GM19240 (cell line): ENCODE results near the gene ELL3.
"Not testable (repeated sequence)": the region's sequence is repeated elsewhere in the genome, so short reads cannot be mapped to it uniquely, and the experiment has no call there.

Experiments
- DNase-seq: peaks from one replicate; pipeline ENCODE4 v3.0.0; 2011; ENCODE audit warnings: low spot score; ENCODE audit not compliant: insufficient read length

Gene ELL3, protein sequence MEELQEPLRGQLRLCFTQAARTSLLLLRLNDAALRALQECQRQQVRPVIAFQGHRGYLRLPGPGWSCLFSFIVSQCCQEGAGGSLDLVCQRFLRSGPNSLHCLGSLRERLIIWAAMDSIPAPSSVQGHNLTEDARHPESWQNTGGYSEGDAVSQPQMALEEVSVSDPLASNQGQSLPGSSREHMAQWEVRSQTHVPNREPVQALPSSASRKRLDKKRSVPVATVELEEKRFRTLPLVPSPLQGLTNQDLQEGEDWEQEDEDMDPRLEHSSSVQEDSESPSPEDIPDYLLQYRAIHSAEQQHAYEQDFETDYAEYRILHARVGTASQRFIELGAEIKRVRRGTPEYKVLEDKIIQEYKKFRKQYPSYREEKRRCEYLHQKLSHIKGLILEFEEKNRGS

DNA sequence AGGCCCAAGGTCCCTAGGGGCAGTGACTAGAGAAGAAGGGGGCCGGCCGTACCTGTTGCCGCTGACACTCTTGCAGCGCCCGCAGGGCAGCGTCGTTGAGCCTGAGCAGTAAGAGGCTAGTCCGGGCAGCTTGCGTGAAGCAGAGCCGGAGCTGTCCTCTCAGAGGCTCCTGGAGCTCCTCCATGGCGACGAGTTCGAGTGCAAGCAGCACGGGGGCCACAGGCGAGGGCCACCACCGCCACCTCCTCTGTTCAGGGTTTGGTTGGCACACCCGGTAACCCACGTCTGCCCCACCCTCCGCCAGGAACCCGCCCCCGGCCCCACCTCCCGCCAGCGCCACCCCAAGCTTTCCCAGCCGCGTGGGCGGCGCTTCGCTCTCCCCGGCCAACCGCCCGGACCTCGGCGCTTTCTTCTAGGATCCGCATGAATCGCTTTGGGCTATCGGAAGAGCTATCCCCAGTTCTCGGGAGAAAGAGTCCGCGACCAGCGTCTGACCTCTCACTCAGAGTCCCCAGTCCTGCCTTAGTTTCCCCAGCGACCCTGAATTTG, at the start of gene ELL3:
Gene ELL3 (minus strand): TSS at position 249 of the 549 bp plus-strand sequence. CDS start 65 bp downstream, at position 184.
- no peak for DNase-seq

DNA sequence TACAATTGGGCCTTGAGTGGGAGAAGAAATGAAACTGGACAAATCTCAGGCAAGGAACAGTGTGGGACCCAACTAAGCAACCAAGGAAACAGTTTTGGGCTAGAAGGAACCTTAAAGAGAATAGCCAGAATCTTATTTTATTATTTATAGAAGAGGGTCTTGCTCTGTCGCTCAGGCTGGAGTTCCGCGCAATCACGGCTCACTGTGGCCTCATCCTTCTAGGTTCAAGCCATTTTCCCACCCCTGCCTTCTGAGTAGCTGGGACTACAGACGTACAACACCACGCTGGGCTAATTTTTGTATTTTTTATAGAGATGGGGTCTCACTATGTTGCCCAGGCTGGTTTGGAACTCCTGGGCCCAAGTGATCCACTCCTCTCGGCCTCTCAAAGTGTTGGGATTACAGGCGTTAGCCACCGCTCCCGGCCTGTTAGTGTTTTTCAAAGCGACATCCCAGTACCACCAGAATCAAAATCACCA, 49.3 kb upstream of the ELL3 start:
- no peak for DNase-seq

DNA sequence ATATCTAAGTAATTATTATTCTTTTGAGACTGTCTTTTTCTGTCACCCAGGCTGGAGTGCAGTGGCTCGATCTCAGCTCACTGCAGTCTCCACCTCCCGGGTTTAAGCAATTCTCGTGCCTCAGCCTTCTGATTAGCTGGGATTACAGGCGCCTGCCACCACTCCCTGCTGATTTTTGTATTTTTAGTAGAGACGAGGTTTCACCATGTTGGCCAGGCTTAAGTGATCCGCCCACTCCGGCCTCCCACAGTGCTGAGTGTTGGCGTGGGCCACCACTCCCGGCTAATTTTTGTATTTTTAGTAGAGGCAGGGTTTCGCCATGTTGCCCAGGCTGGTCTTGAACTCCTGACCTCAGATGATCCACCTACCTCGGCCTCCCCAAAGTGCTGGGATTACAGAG, 48.5 kb upstream of the ELL3 start:
- not testable (repeated sequence) for DNase-seq

DNA sequence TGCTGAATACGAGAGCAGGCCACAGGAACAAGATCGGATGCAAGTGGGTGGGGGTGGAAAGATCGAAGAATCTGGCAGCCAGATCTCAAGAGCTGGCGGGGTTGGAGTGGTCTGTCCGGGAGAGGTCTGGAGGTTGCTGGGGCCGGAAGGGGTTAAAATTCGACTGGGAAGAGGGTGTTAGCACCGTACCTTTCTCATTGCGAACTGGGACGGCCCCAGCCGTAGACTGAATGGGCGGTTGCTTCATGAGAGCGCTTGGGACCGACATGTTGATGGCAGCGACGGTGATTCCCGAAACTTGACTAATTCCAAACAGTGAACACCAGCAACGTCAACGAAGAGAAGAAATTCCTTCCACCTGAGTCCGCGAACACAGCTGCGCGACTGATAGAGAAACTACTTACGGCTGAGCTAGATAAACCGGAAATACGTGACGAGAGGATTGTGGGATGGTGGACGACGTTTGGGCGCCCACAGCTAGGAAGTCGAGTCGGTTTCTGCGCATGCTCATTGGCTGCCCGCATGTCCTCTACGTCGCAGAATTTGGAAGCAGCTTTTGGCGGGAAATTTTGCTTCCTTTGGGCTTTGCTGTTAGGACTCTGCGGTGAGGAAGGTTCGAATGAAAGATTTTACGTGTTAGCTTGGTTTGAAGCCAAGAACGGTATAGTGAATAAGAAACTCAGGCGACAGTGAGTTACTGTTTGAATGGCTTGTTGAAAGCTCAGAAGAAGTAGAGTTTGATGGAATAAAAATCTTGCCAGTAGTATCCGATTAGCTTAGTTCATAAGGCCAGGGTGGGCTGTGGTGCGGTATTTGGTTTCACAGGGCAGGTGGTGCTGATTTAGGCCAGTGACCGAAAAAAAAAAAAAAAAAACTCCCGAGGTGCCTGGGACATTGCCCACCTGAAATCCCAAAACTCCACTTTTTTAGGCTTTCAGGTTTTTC, 47.8 kb upstream of the ELL3 start, which contains the start of gene MFAP1:
Gene MFAP1 (minus strand): TSS at position 389 of the 945 bp plus-strand sequence. CDS start 121 bp downstream, at position 268.
- DNase-seq: peak; percentile 92

DNA sequence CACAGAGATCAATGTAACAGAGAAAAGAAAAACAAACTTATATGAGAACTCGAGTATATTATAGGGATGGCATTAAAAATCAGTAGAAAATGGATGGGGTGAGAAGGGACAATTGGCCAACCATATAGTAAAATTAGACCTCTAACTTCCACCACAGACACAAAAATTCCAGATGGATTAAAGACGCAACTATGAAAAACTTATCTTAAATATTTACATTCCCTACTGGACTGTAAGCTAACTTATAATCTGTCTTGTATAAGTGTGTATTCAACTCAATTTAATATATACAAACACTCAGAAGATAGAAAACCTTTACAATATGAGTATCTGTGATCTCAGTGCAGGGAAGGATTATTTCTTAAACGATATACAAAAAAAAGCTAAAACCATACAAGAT, 44.7 kb upstream of the ELL3 start:
- DNase-seq: no peak

DNA sequence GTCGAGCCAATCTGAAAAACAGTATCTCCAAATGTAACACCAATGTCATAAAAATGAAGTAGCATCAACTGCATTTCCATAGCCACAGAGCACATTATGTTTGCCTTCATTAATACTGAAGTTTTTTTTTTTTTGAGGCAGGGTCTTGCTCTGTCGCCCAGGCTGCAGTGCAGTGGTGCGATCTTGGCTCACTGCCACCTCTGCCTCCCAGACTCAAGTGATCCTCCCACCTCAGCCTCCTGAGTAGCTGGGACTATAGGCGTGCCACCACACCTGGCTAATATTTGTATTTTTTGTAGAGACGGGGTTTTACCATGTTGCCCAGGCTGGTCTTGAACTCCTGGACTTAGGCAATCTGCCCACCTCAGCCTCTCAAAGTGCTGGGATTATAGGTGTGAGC, 38.3 kb upstream of the ELL3 start:
- not testable (repeated sequence) for DNase-seq

DNA sequence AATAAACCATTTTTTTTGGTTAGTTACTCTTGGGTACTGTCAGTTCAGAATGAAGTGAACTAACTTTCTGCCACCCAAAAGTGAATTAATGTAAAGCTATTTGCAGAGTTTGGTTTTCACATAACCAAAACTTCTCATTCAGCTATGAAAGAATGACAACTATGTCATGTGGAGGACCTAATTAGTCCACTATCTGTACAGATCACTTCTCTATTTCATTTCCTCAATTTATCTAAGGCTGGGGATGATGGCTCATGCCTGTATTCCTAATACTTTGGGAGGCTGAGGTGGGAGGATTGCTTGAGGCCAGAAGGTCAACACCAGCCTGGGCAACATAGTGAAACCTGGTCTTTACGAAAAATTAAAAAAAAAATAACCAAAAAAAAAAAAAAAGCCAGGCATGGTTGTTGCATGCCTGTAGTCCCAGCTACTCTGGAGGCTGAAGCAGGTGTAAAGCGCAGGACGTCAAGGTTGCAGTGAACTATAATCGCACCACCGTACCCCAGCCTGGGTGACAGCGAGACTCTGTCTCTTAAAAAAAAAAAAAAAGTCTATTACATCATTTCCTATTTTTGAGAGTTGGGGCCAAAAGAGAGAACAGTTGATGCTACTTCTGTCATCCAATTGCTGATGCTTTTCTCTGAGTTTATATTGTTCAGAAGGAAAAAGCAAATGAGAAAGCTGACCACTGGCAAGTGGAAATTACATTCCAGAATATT, 32.4 kb upstream of the ELL3 start:
- DNase-seq: no peak

DNA sequence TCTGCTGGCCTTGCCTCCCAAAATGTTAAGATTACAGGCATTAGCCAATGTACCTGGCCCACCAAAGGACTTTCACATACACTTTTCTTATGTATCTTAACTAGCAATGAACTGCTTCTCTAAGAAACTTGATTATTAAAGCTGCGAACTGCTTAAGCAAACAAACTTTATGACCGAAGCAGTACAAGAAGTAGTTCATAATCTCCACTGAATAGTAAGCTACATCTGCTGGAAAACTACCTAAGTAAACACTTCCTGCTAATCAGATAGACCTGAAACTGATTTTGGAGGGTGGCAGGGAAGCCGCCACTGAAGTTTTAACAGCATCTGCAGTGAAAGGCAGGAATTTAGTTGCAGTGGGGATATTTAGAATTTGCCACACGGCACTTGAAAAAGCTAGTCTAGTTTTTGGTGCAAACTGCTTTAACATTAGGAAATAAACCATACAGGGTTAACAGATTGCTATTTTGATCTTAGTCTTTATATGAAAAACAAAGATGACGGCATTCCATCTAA, 31.7 kb upstream of the ELL3 start:
- DNase-seq: no peak

DNA sequence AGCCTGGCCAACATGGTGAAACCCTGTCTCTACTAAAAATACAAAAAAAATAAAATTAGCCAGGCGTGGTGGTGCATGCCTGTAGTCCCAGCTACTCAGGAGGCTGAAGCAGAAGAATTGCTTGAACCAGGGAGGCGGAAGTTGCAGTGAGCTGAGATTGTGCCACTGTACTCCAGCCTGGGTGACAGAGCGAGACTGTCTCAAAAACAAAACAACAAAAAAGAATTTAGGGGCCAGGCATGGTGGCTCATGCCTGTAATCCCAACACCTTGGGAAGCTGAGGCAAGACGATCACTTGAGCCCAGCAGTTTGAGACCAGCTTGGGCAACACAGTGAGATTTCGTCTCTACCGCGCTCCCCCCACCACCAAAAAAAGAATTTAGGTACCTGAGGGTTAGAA, 25.9 kb upstream of the ELL3 start:
- DNase-seq: not testable (repeated sequence)

DNA sequence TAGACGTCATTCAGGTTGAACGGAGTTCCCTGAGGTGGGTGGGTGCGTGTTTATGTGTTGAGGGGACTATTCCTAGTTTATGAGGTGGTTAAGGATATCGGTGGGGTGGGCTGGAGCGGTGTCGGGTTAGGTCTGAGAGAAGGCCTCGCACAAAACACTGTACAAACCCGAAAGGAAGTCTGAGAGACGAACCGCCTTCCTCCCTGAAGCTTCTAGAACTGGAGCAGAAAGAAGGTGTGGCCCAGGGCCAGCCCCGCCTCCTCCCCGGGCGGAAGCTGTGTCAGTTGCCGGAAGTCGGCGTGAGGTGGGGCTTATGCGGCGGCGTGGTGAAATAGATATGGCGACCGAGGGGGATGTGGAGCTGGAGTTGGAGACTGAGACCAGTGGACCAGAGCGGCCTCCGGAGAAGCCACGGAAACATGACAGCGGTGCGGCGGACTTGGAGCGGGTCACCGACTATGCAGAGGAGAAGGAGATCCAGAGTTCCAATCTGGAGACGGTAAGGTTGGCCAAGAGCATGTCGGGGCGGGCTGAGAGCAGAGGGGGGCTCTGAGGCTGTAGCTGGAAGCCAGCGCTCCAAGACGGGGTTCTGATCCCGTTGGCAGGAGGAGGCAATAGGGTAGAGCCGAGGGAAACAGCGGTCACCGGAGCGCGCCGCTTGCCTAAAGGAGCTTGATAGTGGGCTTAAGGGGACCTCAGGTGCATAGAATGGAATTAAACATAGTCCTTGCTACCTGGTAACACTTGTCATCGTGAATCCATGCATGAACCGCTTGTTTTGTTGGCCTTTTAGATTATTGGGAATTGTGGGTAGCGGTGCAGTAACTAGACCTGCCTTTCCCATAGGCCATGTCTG, 23.7 kb upstream of the ELL3 start, which contains the start of gene HYPK:
Gene HYPK (plus strand): TSS at position 314 of the 856 bp plus-strand sequence. CDS start 24 bp downstream, at position 338.
- DNase-seq: peak; percentile 51

DNA sequence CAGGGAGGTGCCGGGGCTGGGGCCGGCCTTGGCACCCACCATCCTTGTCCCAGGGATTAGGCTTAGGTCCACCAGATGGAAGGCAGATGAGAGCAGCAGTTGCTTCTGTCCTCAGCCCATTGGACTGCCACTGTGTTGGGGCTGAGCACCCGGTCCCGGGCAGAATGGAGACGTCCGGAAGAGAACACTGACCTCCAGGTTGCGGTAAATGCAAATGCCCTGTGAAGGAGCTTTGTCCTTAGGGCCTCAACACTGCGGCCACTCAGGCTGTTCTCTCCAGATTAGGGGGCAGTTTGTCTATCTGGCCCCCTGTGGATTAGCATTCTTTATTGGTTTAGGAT, 23.1 kb upstream of the ELL3 start, which contains the start of gene SERINC4:
Gene SERINC4 (minus strand): TSS at position 276 of the 341 bp plus-strand sequence. CDS start 234 bp downstream, at position 42.
- DNase-seq: no peak

DNA sequence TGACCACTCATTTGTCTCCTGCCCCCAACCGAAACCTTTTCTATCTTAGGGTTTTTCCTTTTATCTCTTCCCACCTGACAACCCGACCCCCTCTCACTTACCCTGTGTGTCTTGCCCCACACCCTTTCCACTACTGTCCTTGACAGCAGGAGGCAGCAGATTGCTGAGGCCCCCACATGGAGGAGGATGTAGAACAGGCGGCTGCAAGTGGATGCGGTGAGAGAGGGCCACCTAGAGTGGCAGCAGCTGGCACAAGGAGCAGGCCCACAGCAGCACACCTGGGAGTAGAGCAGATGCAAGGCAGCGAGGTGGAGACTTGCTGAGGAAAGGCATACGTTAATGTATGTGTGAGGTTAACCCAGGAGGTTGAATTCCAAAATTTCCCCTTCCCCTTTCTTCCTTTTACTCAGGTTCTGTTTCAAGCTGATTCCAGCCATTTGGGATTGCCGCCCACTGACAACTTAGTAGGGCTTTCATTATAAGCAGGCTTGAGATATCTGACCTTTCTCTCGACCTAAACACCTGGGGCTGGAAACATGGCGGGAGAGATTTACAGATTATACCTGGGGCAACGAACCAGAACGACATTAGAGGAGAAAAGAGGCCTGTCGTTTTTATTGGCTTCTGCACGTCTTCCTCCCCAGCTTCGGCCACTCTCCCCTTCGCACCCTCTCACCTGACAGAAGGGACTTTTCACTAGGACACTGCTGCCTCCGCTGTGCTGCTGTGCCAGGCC, 22.6 kb upstream of the ELL3 start:
- DNase-seq: no peak

DNA sequence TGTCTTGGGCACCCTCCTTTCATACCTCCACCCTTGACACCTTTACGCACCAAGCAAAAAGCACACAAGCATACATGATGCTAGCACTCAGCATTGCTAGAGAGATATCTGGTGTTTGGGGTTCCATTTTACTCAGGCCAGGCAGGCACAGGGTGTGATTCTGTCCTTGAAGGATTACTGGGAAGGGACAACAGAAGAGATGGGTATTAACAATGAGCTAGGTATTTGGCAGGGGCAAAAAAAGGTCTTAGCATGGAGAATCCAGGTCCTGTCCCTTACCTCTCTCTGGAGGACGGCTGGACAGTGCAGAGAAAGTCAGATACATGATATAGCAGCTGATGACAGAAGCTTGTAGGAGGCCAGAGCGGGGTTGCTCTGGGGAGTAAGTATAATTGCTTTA, 19.8 kb upstream of the ELL3 start:
- DNase-seq: no peak

DNA sequence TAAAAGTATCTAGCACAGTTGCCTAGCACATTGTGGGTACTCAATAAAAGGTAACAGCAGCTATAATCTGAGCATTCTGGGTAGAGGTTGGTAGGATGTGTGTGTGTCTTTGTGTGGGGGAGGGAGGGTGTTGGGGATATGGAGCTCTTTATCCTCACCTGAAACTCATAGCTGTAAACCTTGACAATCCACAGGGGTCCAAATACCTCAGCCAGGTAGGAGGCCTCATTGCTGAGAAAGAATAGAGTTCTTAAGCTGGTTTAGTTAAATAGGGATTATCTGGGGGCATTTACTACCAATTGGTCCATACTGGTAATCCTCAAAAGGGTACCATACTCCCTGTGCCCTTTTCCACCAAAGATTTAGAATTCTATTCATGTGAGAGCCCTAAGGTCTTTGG, 19.2 kb upstream of the ELL3 start:
- no peak for DNase-seq

DNA sequence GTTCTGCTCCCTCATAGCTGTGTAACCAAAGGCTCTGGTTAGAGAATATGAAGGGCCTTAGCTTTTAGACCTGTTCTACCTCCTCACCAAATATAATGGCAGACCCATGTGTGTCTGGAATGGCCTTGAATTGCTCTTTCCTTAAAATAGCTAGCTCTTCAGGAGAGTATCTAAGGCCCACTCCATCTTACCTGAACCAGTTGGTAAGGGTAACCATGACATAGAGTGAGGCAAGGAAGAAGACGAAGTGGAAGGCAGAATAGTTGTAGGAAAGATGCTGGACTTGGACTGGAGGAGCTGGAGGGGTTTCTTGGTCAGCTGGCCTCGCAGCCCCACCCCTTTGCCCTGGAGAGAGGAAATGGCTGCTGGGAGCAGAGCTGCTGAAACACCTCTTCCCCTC, 18.4 kb upstream of the ELL3 start:
- DNase-seq: no peak

DNA sequence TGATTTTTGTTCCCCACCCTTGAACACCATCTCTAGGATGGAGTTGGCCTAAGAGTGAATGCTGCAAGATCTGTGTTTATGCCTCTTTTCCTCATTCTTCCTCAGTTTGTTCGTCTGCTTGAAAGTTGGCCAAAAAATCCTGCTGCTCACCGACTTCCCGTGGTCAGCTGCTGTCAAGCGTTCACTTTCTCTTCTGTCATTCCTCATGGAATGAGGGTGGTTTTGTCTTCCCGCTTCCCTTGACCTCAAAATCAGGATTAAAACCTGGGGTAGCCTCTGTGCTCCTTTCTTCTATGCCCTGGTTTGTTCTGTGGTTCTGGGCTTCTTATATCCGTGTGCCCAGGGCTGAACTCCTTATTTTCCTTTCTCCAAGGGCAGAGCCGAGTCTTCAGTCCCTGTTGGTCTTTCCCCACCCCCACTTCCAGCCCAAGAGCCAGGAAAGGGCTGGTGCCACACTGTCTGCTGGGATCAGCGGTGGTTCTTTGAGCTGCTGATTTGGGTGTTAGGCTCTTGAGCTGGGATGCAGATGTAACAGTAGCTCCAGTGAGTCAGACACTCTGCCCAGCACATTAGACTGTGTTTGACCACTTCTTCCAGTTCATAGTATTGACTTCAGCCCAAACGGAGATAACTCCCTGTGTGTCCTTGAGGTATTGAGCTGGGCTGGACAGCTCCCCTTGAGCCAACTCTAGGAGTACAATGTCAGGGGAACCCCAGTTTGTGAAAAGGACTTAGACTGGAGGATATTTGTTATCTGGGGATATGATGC, 17.7 kb upstream of the ELL3 start:
- DNase-seq: no peak

DNA sequence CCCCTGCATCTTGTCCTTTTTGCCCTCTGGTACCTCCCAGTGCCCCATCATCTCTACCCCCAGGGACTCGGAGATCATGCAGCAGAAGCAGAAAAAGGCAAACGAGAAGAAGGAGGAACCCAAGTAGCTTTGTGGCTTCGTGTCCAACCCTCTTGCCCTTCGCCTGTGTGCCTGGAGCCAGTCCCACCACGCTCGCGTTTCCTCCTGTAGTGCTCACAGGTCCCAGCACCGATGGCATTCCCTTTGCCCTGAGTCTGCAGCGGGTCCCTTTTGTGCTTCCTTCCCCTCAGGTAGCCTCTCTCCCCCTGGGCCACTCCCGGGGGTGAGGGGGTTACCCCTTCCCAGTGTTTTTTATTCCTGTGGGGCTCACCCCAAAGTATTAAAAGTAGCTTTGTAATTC, 16.9 kb upstream of the ELL3 start:
- DNase-seq: no peak

DNA sequence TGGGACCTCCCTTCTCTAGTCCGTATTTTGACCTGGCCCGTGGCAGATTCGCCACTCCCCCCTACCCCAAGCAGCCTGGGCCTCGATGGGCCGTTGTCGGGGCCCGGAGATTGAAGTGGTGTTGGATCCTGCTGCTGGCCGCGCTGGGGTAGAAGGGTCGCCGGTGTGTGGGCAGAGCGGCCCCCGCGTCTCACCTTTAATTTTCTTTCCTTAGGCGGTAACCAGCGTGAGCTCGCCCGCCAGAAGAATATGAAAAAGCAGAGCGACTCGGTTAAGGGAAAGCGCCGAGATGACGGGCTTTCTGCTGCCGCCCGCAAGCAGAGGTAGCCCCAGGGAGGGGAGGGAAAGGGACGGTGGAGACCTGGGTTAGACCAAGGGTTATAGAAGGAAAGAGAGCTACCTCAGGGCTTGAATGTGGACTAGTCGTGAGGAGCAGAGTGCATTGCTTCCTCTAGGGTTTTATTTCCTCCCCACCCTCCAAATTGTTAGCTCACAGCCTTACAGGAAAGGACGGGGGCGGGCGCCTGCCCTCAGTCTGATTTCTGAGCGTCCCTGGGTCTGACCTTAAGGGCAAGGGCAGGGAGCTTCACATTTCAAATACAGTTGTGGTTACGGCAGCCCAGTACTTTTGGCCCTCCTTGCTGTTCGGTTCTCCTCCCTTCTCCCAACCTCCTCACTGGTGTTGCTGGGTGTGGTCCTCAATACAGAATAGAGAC, 16.2 kb upstream of the ELL3 start:
- no peak for DNase-seq
